Mesothelial cell of epicardium (in vitro differentiated cells): Measurements from ENCODE around the gene DMXL2. TPM values are rescaled to one million over a fixed set of nuclear protein-coding genes. Genes with fewer than 3 reads are reported as not detected.

Experiments used
- DNase-seq, 2 experiments: peaks; one replicate each; pipeline ENCODE4 v3.0.0; 2021; ENCODE audit warnings: low spot score in 2 of 2; ENCODE audit not compliant: unreplicated experiment in 2 of 2
- H3K27ac Mint-ChIP-seq: 2 replicates; pipeline ENCODE4 v1.8.0; 2021; ENCODE audit warnings: mixed read lengths
- H3K27me3 Mint-ChIP-seq: 2 replicates; pipeline ENCODE4 v1.8.0; 2021; ENCODE audit warnings: low read depth, mixed read lengths
- H3K36me3 Mint-ChIP-seq: 2 replicates; pipeline ENCODE4 v1.8.0; 2021; ENCODE audit warnings: mixed read lengths
- H3K4me1 Mint-ChIP-seq: 2 replicates; pipeline ENCODE4 v1.8.0; 2021; ENCODE audit warnings: mixed read lengths
- H3K4me3 Mint-ChIP-seq: 2 replicates; pipeline ENCODE4 v1.8.0; 2021; ENCODE audit warnings: mild to moderate bottlenecking, moderate library complexity, mixed read lengths
- H3K9me3 Mint-ChIP-seq: 2 replicates; pipeline ENCODE4 v1.8.0; 2021; ENCODE audit warnings: mixed read lengths
- CTCF ChIP-seq: fragments of 200-600 bp; sonication (generic); IDR thresholded peaks from one replicate; pipeline ENCODE4 v1.5.0; 2021; ENCODE audit warnings: antibody characterized with exemption; ENCODE audit not compliant: unreplicated experiment
- total RNA-seq: library from RNA; stranded (reverse); gene quantifications from 3 replicates; pipeline ENCODE4 v1.2.1, GENCODE V29; 2021

Gene DMXL2
- total RNA-seq, 1 donor from 2014 or later = 44.8 TPM

- Mint-ChIP-seq H3K4me1 (peaks cover 3% of the 10 kb centered on the region), H3K4me3 (no peak overlapping the region), H3K36me3 (peaks cover 35% of the 10 kb centered on the region), H3K9me3 (peaks cover 12% of the 10 kb centered on the region), H3K27me3 (no peaks in the 10 kb centered on the region), H3K27ac (no peak overlapping the region)
- DNase-seq = no peak
- no peak for TF ChIP-seq CTCF
Observed at GRCh38 chr15:51444807-51445206, 177.8 kb downstream of the DMXL2 start.

GRCh38 chr15:51444112-51444511, 178.5 kb downstream of the DMXL2 start:
- no peaks in the 10 kb centered on the region for H3K27me3 Mint-ChIP-seq
- H3K36me3 Mint-ChIP-seq = peaks cover 29% of the 10 kb centered on the region
- no peak overlapping the region for H3K27ac Mint-ChIP-seq
- no peaks in the 10 kb centered on the region for H3K4me1 Mint-ChIP-seq
- DNase-seq = no peak
- no peak overlapping the region for H3K4me3 Mint-ChIP-seq
- peaks cover 12% of the 10 kb centered on the region for H3K9me3 Mint-ChIP-seq
- no peak for TF ChIP-seq CTCF

- Mint-ChIP-seq H3K36me3 (peaks cover 28% of the 10 kb centered on the region), H3K4me1 (no peaks in the 10 kb centered on the region), H3K9me3 (peaks cover 17% of the 10 kb centered on the region), H3K4me3 (no peak overlapping the region), H3K27ac (no peak overlapping the region), H3K27me3 (no peaks in the 10 kb centered on the region)
- no peak for TF ChIP-seq CTCF
- no peak for DNase-seq
Observed at GRCh38 chr15:51443282-51443914, 179.2 kb downstream of the DMXL2 start.

- H3K27me3 Mint-ChIP-seq = no peaks in the 10 kb centered on the region
- peaks cover 33% of the 10 kb centered on the region for H3K9me3 Mint-ChIP-seq
- TF ChIP-seq CTCF = no peak
- no peaks in the 10 kb centered on the region for H3K4me1 Mint-ChIP-seq
- no peaks in the 10 kb centered on the region for H3K36me3 Mint-ChIP-seq
- H3K4me3 Mint-ChIP-seq = no peak overlapping the region
- no peak overlapping the region for H3K27ac Mint-ChIP-seq
- no peak for DNase-seq
Observed at GRCh38 chr15:51438526-51438925, 184.0 kb downstream of the DMXL2 start.

- H3K36me3 Mint-ChIP-seq = no peaks in the 10 kb centered on the region
- H3K9me3 Mint-ChIP-seq = peaks cover 4% of the 10 kb centered on the region
- H3K27ac Mint-ChIP-seq = no peak overlapping the region
Observed at GRCh38 chr15:51425517-51426040, 197.0 kb downstream of the DMXL2 start.

More at GRCh38 chr15:51425517-51426040, 197.0 kb downstream of the DMXL2 start:
- no peak overlapping the region for H3K4me3 Mint-ChIP-seq
- H3K4me1 Mint-ChIP-seq = no peaks in the 10 kb centered on the region
- DNase-seq = no peak
- no peaks in the 10 kb centered on the region for H3K27me3 Mint-ChIP-seq
- no peak for TF ChIP-seq CTCF
